ENCODE results near the gene TFEB.

The TFEB gene

GRCh38 chr6:41704656-41705310, 30.6 kb downstream of the TFEB start:
- DNase-seq = no peak

GRCh38 chr6:41704028-41704427, 31.4 kb downstream of the TFEB start:
- DNase-seq = no peak

GRCh38 chr6:41702771-41703494, 32.5 kb downstream of the TFEB start:
- DNase-seq = no peak

- no peak for DNase-seq
Measured at GRCh38 chr6:41702089-41702745, 33.2 kb downstream of the TFEB start.

- DNase-seq = no peak
Measured at GRCh38 chr6:41700463-41701347, 34.7 kb downstream of the TFEB start.

GRCh38 chr6:41699063-41699462, 36.3 kb downstream of the TFEB start:
- no peak for DNase-seq

- DNase-seq = no peak
Measured at GRCh38 chr6:41697861-41698781, 37.3 kb downstream of the TFEB start.

- no peak for DNase-seq
Measured at GRCh38 chr6:41696788-41697187, 38.6 kb downstream of the TFEB start.

GRCh38 chr6:41695825-41696224, 39.6 kb downstream of the TFEB start:
- DNase-seq = no peak

GRCh38 chr6:41694815-41695526, 40.4 kb downstream of the TFEB start:
- DNase-seq = peak; percentile 22

- DNase-seq = peak; percentile 32
Measured at GRCh38 chr6:41693281-41694240, 41.8 kb downstream of the TFEB start.

- no peak for DNase-seq
Measured at GRCh38 chr6:41692730-41693129, 42.7 kb downstream of the TFEB start.

GRCh38 chr6:41692080-41692675, 43.2 kb downstream of the TFEB start:
- no peak for DNase-seq

GRCh38 chr6:41691426-41692079, 43.9 kb downstream of the TFEB start:
- DNase-seq = no peak

GRCh38 chr6:41690541-41691330, 44.7 kb downstream of the TFEB start:
- no peak for DNase-seq

- DNase-seq = no peak
Measured at GRCh38 chr6:41689171-41690008, 46.0 kb downstream of the TFEB start.

GRCh38 chr6:41688256-41688965, 47.0 kb downstream of the TFEB start:
- DNase-seq = no peak
